MM.1S (cell line): ENCODE data around the gene GCLC.

Source experiments
- CTCF ChIP-seq: fragments of 300-600 bp; sonication (generic); IDR thresholded peaks from 2 replicates; pipeline ENCODE4 v1.5.1; 2016; ENCODE audit warnings: antibody characterized with exemption, low read length, mixed read lengths
- EZH2 ChIP-seq: fragments of 300-600 bp; sonication (generic); optimal IDR thresholded peaks from 2 replicates; pipeline ENCODE3; 2017; ENCODE audit warnings: low read depth, mild to moderate bottlenecking, antibody characterized with exemption, low read length, mixed read lengths

- TF ChIP-seq CTCF, result no peak
- TF ChIP-seq EZH2, result no peak
Measured at GRCh38 chr6:53447865-53448264, 97.0 kb downstream of the GCLC start.
